Small intestine (tissue), 7 donors: Measurements from ENCODE around the gene RCC2. TPM values are rescaled to one million over a fixed set of nuclear protein-coding genes. Genes with fewer than 3 reads are reported as not detected.

ENCODE experiments used
- DNase-seq, 2 donors: peaks; one replicate each; pipeline versions ENCODE4 v3.0.0 to v3.0.0-alpha.2; 2013
- FAIRE-seq: peaks from 2 replicates; lab custom pipeline; 2012; peaks lifted over from hg19 to GRCh38; lab: Jason Lieb, UNC
- H3K27ac ChIP-seq, 3 donors: one replicate each; pipeline ENCODE4 v1.5.1; 2013; ENCODE audit warnings: low read length in 2 of 3, mild to moderate bottlenecking in 2 of 3, control low read depth in 1 of 3, inconsistent platforms in 1 of 3, low read depth in 1 of 3, moderate library complexity in 1 of 3
- H3K27me3 ChIP-seq, 3 donors: one replicate each; pipeline ENCODE4 v1.6.1; 2013; ENCODE audit warnings: low read length in 3 of 3, inconsistent platforms in 1 of 3; ENCODE audit not compliant: control insufficient read depth in 3 of 3, insufficient read depth in 3 of 3
- H3K36me3 ChIP-seq, 3 donors: one replicate each; pipeline ENCODE4 v1.6.1; 2013; ENCODE audit warnings: low read length in 3 of 3, inconsistent platforms in 1 of 3, low read depth in 1 of 3, mild to moderate bottlenecking in 1 of 3, moderate library complexity in 1 of 3; ENCODE audit not compliant: control insufficient read depth in 3 of 3, insufficient read depth in 2 of 3
- H3K4me1 ChIP-seq, 3 donors: one replicate each; pipeline ENCODE4 v1.6.1; 2013; ENCODE audit warnings: low read length in 2 of 3, inconsistent platforms in 1 of 3, low read depth in 1 of 3, mild to moderate bottlenecking in 1 of 3, moderate library complexity in 1 of 3; ENCODE audit not compliant: control insufficient read depth in 3 of 3, insufficient read depth in 2 of 3
- H3K4me3 ChIP-seq, 3 donors: one replicate each; pipeline ENCODE4 v1.5.1; 2013; ENCODE audit warnings: low read length in 3 of 3, control low read depth in 1 of 3, inconsistent platforms in 1 of 3, low read depth in 1 of 3, mild to moderate bottlenecking in 1 of 3, moderate library complexity in 1 of 3
- H3K9me3 ChIP-seq, 2 donors: one replicate each; pipeline ENCODE4 v1.6.1; 2013; ENCODE audit warnings: low read depth in 1 of 2, low read length in 1 of 2; ENCODE audit not compliant: control insufficient read depth in 2 of 2, insufficient read depth in 1 of 2
- WGBS, 3 donors: extraction: QIAGEN DNeasy Blood & Tissue Kit; methylation state at CpG; one replicate each; pipeline ENCODE4 v1.1.7; 2013; 5-methylcytosine and 5-hydroxymethylcytosine counted together
- polyA plus RNA-seq, 4 donors: library from polyadenylated mRNA; stranded (reverse) in 3 of 4; unstranded in 1 of 4; fragments of 200-250 nt in 3 of 4; fragments of 120-200 nt in 1 of 4; gene quantifications; one replicate each; pipeline versions ENCODE4 v1.2.1 to v1.2.3, GENCODE V29; 2013
- donor health status: healthy with polysubstance abuse.
- donor health status: control.
- donor health status: control.
- donor health status: Bipolar disorder and iron deficiency.
- donor health status: healthy.

The RCC2 gene
- polyA plus RNA-seq, 4 donors, result 11.2 to 65.6 (median 29.6) TPM

- Histone ChIP-seq H3K27me3 (peaks cover 0 to 16% (median 0%) of the 10 kb centered on the region in 3 donors), H3K27ac (no peak overlapping the region), H3K9me3 (no peaks in the 10 kb centered on the region), H3K4me1 (peaks cover 0 to 11% (median 0%) of the 10 kb centered on the region in 3 donors), H3K36me3 (peaks cover 0 to 3% (median 0%) of the 10 kb centered on the region in 3 donors), H3K4me3 (no peak overlapping the region)
- 34 to 45% (median 45%) methylated on average over 10 of the region's 10 CpGs for WGBS, 3 donors
- DNase-seq (peak; percentile 46 to 47), FAIRE-seq (no peak)
Observed at GRCh38 chr1:17441265-17441992, 2.0 kb upstream of the RCC2 start.

DNA sequence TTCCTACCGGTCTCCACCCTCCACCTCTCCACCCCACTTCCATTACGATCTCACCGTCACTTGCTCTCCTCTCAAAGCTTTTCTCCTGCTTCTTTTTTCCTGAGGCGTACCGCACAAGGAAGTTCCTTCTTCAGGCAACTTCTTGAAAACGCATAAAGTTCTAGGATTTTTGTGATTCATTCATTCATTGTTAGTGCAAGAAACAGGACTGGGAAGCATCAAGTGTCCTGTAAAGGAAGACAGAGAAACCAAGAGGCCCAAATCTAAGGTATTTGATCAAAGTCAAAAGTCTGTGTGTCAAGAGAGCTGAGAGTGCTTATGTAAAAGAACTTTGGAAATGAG lies 1.3 kb upstream of the RCC2 start:
- Histone ChIP-seq H3K4me1 (peaks cover 0 to 11% (median 0%) of the 10 kb centered on the region in 3 donors), H3K4me3 (no peak overlapping the region), H3K36me3 (peaks cover 0 to 10% (median 0%) of the 10 kb centered on the region in 3 donors), H3K27me3 (peaks cover 0 to 16% (median 0%) of the 10 kb centered on the region in 3 donors), H3K27ac (no peak overlapping the region), H3K9me3 (no peaks in the 10 kb centered on the region)
- FAIRE-seq, result no peak
- 81 to 93% (median 87%) methylated on average over 6 of the region's 6 CpGs for WGBS, 3 donors
- no peak for DNase-seq

GRCh38 chr1:17440074-17440826 lies 773 bp upstream of the RCC2 start:
- peaks cover 0 to 11% (median 0%) of the 10 kb centered on the region in 3 donors for H3K4me1 ChIP-seq
- H3K4me3 ChIP-seq, result peak overlapping the region; percentile 20 to 88 (median 82)
- 61 to 70% (median 66%) methylated on average over 18 of the region's 18 CpGs for WGBS, 3 donors
- no peak for FAIRE-seq
- H3K9me3 ChIP-seq, result no peaks in the 10 kb centered on the region
- H3K27me3 ChIP-seq, result peaks cover 0 to 16% (median 0%) of the 10 kb centered on the region in 3 donors
- DNase-seq, result peak in 1 of 2 donors; percentile 16
- peaks cover 0 to 13% (median 0%) of the 10 kb centered on the region in 3 donors for H3K36me3 ChIP-seq
- H3K27ac ChIP-seq, result peak overlapping the region in 1 of 3 donors; percentile 73

- Histone ChIP-seq H3K4me1 (peaks cover 0 to 11% (median 0%) of the 10 kb centered on the region in 3 donors), H3K36me3 (peaks cover 0 to 26% (median 0%) of the 10 kb centered on the region in 3 donors), H3K4me3 (peak overlapping the region; percentile 82 to 93 (median 88)), H3K27me3 (peaks cover 0 to 16% (median 0%) of the 10 kb centered on the region in 3 donors), H3K9me3 (no peaks in the 10 kb centered on the region), H3K27ac (peak overlapping the region; percentile 76 to 88 (median 81))
- FAIRE-seq (no peak), DNase-seq (peak; percentile 57 to 83)
- 0 to 1% (median 1%) methylated on average over 53 to 78 of the region's 78 CpGs for WGBS, 3 donors
Observed at GRCh38 chr1:17438318-17439249, 893 bp downstream of the RCC2 start.

DNA sequence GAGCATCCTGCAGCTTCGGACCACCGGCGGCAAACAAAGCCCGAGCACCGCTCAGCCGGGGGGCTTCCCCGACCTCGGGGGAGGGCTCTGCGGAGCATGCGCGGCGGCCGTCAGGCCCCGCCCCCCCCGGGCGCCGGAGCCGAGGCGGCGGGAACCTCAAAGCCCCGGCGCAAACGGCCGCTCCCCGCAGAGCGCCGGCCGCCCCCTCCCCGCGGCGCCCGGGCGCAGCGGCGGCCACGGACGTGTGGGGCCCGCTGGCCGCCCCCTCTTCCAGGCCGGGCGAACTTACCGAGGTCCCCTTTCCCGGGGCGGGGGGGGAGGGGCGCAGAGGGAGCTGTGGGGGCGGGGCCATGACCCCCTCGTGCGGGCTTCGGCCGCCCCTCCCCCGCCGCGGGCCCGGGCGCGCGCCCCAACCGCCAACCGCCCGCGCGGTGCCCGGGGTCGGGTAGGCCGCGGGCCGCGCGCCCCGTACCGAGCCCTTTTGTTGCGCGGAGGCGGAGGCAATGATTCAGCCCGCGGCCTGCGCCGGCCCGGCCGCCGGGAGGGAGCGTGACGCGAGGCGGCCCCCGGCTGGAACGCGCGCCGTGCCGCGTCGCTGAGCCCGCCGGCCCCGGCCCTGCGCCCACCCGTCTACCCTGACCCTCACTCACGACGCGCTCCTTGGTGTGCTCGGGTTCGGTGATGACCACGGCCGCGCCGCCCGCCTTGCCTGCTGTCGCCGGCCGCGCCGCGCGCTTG lies 1.7 kb downstream of the RCC2 start:
- peak overlapping the region; percentile 76 to 88 (median 81) for H3K27ac ChIP-seq
- no peaks in the 10 kb centered on the region for H3K9me3 ChIP-seq
- peak overlapping the region; percentile 82 to 93 (median 88) for H3K4me3 ChIP-seq
- H3K36me3 ChIP-seq, result peaks cover 0 to 31% (median 4%) of the 10 kb centered on the region in 3 donors
- peaks cover 0 to 11% (median 0%) of the 10 kb centered on the region in 3 donors for H3K4me1 ChIP-seq
- peak; percentile 34 to 76 for DNase-seq
- WGBS, 3 donors, result 1% methylated on average over 37 to 115 of the region's 115 CpGs
- no peak for FAIRE-seq
- peaks cover 0 to 16% (median 0%) of the 10 kb centered on the region in 3 donors for H3K27me3 ChIP-seq

- FAIRE-seq, result no peak
- peaks cover 0 to 35% (median 4%) of the 10 kb centered on the region in 3 donors for H3K36me3 ChIP-seq
- peaks cover 0 to 11% (median 0%) of the 10 kb centered on the region in 3 donors for H3K4me1 ChIP-seq
- peak overlapping the region in 1 of 3 donors; percentile 30 for H3K27ac ChIP-seq
- peaks cover 0 to 16% (median 0%) of the 10 kb centered on the region in 3 donors for H3K27me3 ChIP-seq
- H3K9me3 ChIP-seq, result no peaks in the 10 kb centered on the region
- no peak for DNase-seq
- 2 to 8% (median 7%) methylated on average over 9 of the region's 9 CpGs for WGBS, 3 donors
- peak overlapping the region; percentile 44 to 88 (median 82) for H3K4me3 ChIP-seq
Observed at GRCh38 chr1:17437260-17437579, 2.3 kb downstream of the RCC2 start.

DNA sequence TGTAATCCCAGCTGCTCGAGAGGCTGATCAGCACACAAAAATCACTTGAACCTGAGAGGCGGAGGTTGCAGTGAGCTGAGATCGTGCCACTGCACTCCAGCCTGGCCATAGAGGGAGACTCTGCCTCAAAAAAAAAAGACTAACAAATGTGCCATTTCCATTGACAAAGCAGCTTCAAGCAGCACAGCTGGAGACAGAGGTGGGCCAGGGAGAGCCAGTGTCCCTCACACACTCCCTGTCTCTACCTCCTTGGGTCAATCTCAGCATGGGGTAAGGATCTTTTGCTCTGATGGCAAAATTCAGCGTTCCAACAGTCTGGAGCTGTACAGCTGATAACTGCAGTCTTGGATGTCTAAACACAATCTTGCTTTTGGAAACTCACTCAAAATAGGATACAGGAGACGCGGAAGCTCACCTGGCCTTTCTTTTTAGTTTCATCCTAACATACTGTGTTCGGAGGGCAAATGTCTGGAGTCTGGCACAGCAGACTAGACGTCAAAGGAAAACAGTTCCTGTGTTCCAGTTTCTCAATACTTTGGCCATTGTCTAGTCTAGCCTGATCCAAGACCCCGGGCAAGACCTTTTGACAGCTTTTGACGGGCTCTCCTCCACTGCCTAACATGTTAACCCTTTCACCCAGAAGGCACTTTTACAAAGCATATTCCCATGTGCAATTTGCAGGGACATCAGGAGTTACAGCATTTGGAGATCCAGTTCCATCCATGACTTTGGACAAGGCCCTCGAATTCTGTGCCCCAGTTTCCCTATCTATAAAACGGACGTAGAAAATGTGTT lies 2.9 kb downstream of the RCC2 start:
- Histone ChIP-seq H3K9me3 (no peaks in the 10 kb centered on the region), H3K27me3 (peaks cover 0 to 11% (median 0%) of the 10 kb centered on the region in 3 donors), H3K27ac (peak overlapping the region in 1 of 3 donors; percentile 21), H3K4me1 (peaks cover 0 to 11% (median 0%) of the 10 kb centered on the region in 3 donors), H3K36me3 (peaks cover 0 to 37% (median 4%) of the 10 kb centered on the region in 3 donors), H3K4me3 (peak overlapping the region in 2 of 3 donors; percentile 44 to 88)
- WGBS, 3 donors, result 47 to 49% (median 48%) methylated on average over 13 of the region's 13 CpGs
- FAIRE-seq (no peak), DNase-seq (no peak)
